ENCODE data around the gene CORO2B.
"Not testable (repeated sequence)": the region's sequence is repeated elsewhere in the genome, so short reads cannot be mapped to it uniquely, and the experiment has no call there.

Gene CORO2B

GRCh38 chr15:68680756-68681155 lies 102.0 kb downstream of the CORO2B start:
- DNase-seq (ENCODE audit: low spot score in 2 of 2); H3K9me3 Mint-ChIP-seq; H3K36me3 Mint-ChIP-seq (ENCODE audit: insufficient read depth); ATAC-seq (replicated peaks; ENCODE audit: extremely low read depth, poor library complexity, severe bottlenecking); H3K4me1 Mint-ChIP-seq; H3K4me3 Mint-ChIP-seq; H3K27ac Mint-ChIP-seq (ENCODE audit: low read depth): not testable (repeated sequence)
- H3K27me3 Mint-ChIP-seq, result peaks cover 25% of the 10 kb centered on the region

DNA sequence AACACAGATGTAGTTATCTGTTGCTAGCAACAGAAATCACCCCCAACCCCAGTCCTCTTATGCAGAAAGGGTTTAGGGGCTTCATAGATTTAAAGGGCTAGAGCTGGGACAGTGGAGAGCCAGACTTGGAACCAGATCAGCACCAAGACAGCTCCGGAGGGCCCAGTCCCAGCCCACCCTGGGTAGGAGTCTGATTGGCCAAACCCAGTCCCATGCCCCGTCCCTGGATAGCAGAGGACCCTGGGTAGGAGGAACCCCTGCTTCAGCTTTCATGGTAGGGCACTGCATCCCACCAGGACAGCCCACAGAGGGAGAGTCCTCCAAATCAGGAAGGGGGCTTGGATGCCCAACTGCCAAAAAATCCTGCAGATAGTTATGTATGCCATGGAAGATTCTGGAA lies 103.0 kb downstream of the CORO2B start:
- DNase-seq (ENCODE audit: low spot score in 2 of 2) (no peak), ATAC-seq (replicated peaks; ENCODE audit: extremely low read depth, poor library complexity, severe bottlenecking) (no peak)
- Mint-ChIP-seq H3K27ac (ENCODE audit: low read depth) (no peak overlapping the region), H3K36me3 (ENCODE audit: insufficient read depth) (no peaks in the 10 kb centered on the region), H3K4me1 (no peaks in the 10 kb centered on the region), H3K4me3 (no peak overlapping the region), H3K27me3 (peaks cover 25% of the 10 kb centered on the region), H3K9me3 (no peaks in the 10 kb centered on the region)

DNA sequence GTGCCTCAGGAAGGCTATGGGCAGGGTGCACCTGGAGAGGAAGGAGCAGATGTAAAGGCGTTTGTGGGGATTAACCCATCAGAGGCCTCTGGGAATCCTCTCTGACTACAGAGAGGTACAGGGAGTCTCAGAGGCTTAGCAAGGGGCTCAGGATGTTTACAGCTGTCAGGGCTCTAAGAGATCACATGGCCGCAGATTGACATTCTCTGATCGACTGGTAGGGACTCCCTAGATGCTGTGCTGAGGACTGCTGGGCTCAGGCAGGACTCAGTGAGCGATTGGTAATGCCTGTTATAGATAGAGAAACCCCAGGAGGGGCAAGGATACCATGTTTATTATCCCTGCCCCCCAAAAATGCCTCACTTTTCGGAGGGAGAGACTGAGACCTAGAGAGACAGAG lies 103.5 kb downstream of the CORO2B start:
- no peaks in the 10 kb centered on the region for H3K36me3 Mint-ChIP-seq (ENCODE audit: insufficient read depth)
- no peak overlapping the region for H3K27ac Mint-ChIP-seq (ENCODE audit: low read depth)
- DNase-seq (ENCODE audit: low spot score in 2 of 2) (no peak), ATAC-seq (replicated peaks; ENCODE audit: extremely low read depth, poor library complexity, severe bottlenecking) (no peak)
- H3K27me3 Mint-ChIP-seq, result peaks cover 22% of the 10 kb centered on the region
- no peaks in the 10 kb centered on the region for H3K4me1 Mint-ChIP-seq
- no peak overlapping the region for H3K4me3 Mint-ChIP-seq
- no peaks in the 10 kb centered on the region for H3K9me3 Mint-ChIP-seq

DNA sequence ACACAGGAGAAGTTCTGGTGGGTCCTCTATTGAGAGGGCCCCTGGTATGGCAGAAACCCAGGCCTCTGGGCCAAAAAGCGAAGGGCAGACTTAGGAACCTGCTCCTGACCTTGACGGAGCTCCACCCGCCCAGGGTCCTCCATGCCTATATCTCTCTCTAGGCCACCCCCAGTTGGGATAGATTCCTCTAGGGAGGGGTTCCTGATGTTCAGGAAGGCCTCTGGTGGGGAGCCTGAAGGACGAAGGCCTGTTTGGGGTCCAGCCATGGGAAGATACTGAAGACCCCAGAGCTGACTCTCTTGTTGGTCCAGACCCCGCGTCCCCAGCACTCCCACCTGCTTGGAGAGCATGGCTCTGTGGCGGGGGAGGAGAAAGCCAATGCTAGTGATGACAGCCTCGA lies 104.2 kb downstream of the CORO2B start:
- no peaks in the 10 kb centered on the region for H3K36me3 Mint-ChIP-seq (ENCODE audit: insufficient read depth)
- DNase-seq (ENCODE audit: low spot score in 2 of 2) (no peak), ATAC-seq (replicated peaks; ENCODE audit: extremely low read depth, poor library complexity, severe bottlenecking) (no peak)
- H3K4me3 Mint-ChIP-seq, result no peak overlapping the region
- H3K27me3 Mint-ChIP-seq, result peaks cover 15% of the 10 kb centered on the region
- no peaks in the 10 kb centered on the region for H3K4me1 Mint-ChIP-seq
- H3K27ac Mint-ChIP-seq (ENCODE audit: low read depth), result no peak overlapping the region
- no peaks in the 10 kb centered on the region for H3K9me3 Mint-ChIP-seq

- no peaks in the 10 kb centered on the region for H3K9me3 Mint-ChIP-seq
These were observed 104.8 kb downstream of the CORO2B start for GRCh38 chr15:68683551-68683950.

DNA sequence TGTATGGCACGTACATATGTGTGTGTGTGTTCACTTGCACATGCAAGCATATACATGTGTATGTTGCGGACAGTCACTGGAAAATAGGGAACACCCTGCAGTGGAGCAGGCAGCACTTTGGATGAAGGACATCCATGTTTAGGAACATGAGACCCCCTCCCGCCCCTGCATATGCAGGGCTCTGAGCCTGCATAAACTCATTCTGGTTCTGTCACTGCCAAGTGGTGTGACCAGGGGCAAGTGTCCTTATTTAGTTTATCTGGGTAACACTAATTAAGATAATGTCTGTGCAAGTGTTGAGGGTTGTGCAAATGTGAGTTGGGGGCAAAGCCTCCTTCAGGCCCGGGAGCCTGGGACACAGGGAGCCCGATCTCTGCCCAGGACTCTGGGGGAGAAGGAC lies 105.7 kb downstream of the CORO2B start:
- Mint-ChIP-seq H3K4me1 (no peaks in the 10 kb centered on the region), H3K9me3 (no peaks in the 10 kb centered on the region), H3K27ac (ENCODE audit: low read depth) (no peak overlapping the region), H3K27me3 (peaks cover under 1% of the 10 kb centered on the region), H3K36me3 (ENCODE audit: insufficient read depth) (no peaks in the 10 kb centered on the region), H3K4me3 (no peak overlapping the region)
- ATAC-seq (replicated peaks; ENCODE audit: extremely low read depth, poor library complexity, severe bottlenecking) (no peak), DNase-seq (ENCODE audit: low spot score in 2 of 2) (no peak)

More at GRCh38 chr15:68683551-68683950, 104.8 kb downstream of the CORO2B start:
- no peak for ATAC-seq (replicated peaks; ENCODE audit: extremely low read depth, poor library complexity, severe bottlenecking)
- Mint-ChIP-seq H3K27me3 (peaks cover 9% of the 10 kb centered on the region), H3K4me1 (no peaks in the 10 kb centered on the region), H3K36me3 (ENCODE audit: insufficient read depth) (no peaks in the 10 kb centered on the region), H3K27ac (ENCODE audit: low read depth) (no peak overlapping the region), H3K4me3 (no peak overlapping the region)
- no peak for DNase-seq (ENCODE audit: low spot score in 2 of 2)

GRCh38 chr15:68687136-68687735 lies 108.4 kb downstream of the CORO2B start:
- ATAC-seq (replicated peaks; ENCODE audit: extremely low read depth, poor library complexity, severe bottlenecking), result no peak
- Mint-ChIP-seq H3K4me1 (no peaks in the 10 kb centered on the region), H3K27ac (ENCODE audit: low read depth) (no peak overlapping the region), H3K36me3 (ENCODE audit: insufficient read depth) (no peaks in the 10 kb centered on the region), H3K9me3 (no peaks in the 10 kb centered on the region), H3K4me3 (no peak overlapping the region), H3K27me3 (no peaks in the 10 kb centered on the region)
- DNase-seq (ENCODE audit: low spot score in 2 of 2), result no peak

GRCh38 chr15:68691705-68692104 lies 112.9 kb downstream of the CORO2B start:
- DNase-seq (ENCODE audit: low spot score in 2 of 2), result no peak
- H3K36me3 Mint-ChIP-seq (ENCODE audit: insufficient read depth), result no peaks in the 10 kb centered on the region
- ATAC-seq (replicated peaks; ENCODE audit: extremely low read depth, poor library complexity, severe bottlenecking), result no peak
- H3K27me3 Mint-ChIP-seq, result peaks cover 21% of the 10 kb centered on the region
- no peak overlapping the region for H3K4me3 Mint-ChIP-seq
- no peak overlapping the region for H3K27ac Mint-ChIP-seq (ENCODE audit: low read depth)
- H3K9me3 Mint-ChIP-seq, result no peaks in the 10 kb centered on the region
- peaks cover 8% of the 10 kb centered on the region for H3K4me1 Mint-ChIP-seq

DNA sequence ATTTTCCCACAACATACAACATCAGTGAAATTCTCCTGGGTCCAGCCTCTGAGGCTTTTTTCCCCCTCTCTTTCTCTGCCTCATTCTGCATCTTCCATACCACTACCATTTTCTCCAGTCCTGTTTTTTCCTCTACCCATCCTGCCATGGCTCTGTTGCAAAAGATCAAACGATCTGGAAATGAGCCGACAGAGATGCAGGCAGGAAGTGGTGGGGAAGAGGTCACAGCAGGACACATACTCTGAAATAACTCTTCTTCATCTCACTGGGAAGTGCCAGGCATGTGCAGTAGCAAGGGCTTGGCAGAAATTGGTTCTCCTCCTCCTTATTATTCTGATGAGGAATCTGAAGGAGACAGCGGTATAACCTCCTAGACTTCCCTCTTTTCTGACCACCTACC lies 114.3 kb downstream of the CORO2B start:
- ATAC-seq (replicated peaks; ENCODE audit: extremely low read depth, poor library complexity, severe bottlenecking) (no peak), DNase-seq (ENCODE audit: low spot score in 2 of 2) (no peak)
- H3K27ac Mint-ChIP-seq (ENCODE audit: low read depth), result no peak overlapping the region
- H3K36me3 Mint-ChIP-seq (ENCODE audit: insufficient read depth), result no peaks in the 10 kb centered on the region
- H3K4me3 Mint-ChIP-seq, result no peak overlapping the region
- H3K27me3 Mint-ChIP-seq, result peaks cover 27% of the 10 kb centered on the region
- peaks cover 8% of the 10 kb centered on the region for H3K4me1 Mint-ChIP-seq
- H3K9me3 Mint-ChIP-seq, result no peaks in the 10 kb centered on the region

DNA sequence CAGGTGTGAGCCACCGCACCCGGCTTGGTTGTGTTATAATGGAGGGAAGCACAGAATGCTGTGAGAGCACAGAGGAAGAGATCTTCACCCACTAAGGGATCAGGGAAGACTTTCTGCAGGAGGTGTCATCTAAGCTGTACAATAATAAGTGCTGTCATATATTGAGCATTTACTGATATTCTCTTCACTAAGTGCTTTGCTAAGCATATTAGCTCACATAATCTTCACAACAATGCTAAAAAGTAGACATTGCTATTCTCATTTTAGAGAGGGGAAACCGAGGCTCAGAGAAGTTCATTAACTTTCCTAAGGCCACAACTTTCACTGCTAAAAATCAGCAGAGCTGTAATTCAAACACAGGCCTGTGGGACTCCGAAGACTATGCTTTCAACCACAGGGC lies 115.3 kb downstream of the CORO2B start:
- H3K9me3 Mint-ChIP-seq, result no peaks in the 10 kb centered on the region
- no peaks in the 10 kb centered on the region for H3K36me3 Mint-ChIP-seq (ENCODE audit: insufficient read depth)
- H3K4me3 Mint-ChIP-seq, result no peak overlapping the region
- peaks cover 8% of the 10 kb centered on the region for H3K4me1 Mint-ChIP-seq
- peaks cover 35% of the 10 kb centered on the region for H3K27me3 Mint-ChIP-seq
- DNase-seq (ENCODE audit: low spot score in 2 of 2), result no peak
- H3K27ac Mint-ChIP-seq (ENCODE audit: low read depth), result no peak overlapping the region
- no peak for ATAC-seq (replicated peaks; ENCODE audit: extremely low read depth, poor library complexity, severe bottlenecking)

- DNase-seq (ENCODE audit: low spot score in 2 of 2), result no peak
- Mint-ChIP-seq H3K36me3 (ENCODE audit: insufficient read depth) (no peaks in the 10 kb centered on the region), H3K27me3 (peaks cover 43% of the 10 kb centered on the region), H3K9me3 (no peaks in the 10 kb centered on the region), H3K27ac (ENCODE audit: low read depth) (no peak overlapping the region), H3K4me1 (peaks cover 8% of the 10 kb centered on the region), H3K4me3 (no peak overlapping the region)
- ATAC-seq (replicated peaks; ENCODE audit: extremely low read depth, poor library complexity, severe bottlenecking), result no peak
These were observed 116.3 kb downstream of the CORO2B start for GRCh38 chr15:68695061-68695595.

DNA sequence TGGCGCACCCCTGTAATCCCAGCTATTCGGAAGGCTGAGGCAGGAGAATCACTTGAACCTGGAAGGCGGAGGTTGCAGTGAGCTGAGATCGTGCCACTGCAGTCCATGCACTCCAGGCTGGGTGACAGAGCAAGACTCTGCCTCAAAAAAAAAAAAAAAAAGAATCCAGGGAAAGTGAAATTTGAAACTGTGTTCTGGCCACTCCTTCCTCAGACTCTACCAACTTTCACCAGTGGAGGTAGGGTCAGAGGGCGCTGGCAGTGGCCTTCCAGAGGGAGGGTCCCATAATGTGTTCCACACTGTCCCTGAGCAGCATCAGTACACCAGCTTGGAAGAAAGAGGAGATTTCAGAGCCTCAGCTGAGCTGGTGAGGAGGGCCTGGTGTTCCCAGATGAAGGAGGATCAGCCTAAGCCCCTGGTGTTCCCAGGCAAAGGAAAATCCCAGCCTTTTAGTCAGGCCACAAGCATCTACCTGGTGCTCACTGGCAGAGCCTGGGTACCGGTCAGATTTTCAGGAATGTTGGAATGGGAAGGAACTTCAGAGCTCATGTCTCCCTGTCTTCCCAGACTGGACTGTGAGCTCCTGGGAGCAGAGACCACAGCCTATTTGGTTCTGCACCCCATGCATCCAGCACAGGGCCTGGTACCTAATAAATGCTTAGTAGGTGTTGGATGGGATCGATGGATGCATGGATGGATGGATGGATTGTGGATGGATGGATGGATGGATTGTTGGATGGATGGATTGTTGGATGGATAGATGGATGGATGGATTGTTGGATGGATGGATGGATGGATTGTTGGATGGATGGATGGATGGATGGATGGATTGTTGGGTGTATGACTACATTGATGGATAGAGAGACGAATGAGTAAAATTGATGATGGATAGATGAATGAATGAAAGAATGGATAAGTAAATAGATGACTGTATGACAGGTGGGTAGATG lies 117.9 kb downstream of the CORO2B start:
- DNase-seq (ENCODE audit: low spot score in 2 of 2) (no peak), ATAC-seq (replicated peaks; ENCODE audit: extremely low read depth, poor library complexity, severe bottlenecking) (no peak)
- Mint-ChIP-seq H3K4me3 (no peak overlapping the region), H3K27me3 (peaks cover 50% of the 10 kb centered on the region), H3K27ac (ENCODE audit: low read depth) (no peak overlapping the region), H3K9me3 (no peaks in the 10 kb centered on the region), H3K4me1 (peaks cover 8% of the 10 kb centered on the region), H3K36me3 (ENCODE audit: insufficient read depth) (peaks cover 2% of the 10 kb centered on the region)
